Forelimb muscle (tissue), 1 donor: ENCODE results near the gene TMTC1. TPM values are rescaled to one million over a fixed set of nuclear protein-coding genes. Genes with fewer than 3 reads are reported as not detected.
"Not testable (repeated sequence)": the region's sequence is repeated elsewhere in the genome, so short reads cannot be mapped to it uniquely, and the experiment has no call there.

Experiments
- DNase-seq: peaks from one replicate; pipeline ENCODE4 v3.0.0-alpha.2; 2013; ENCODE audit warnings: low read depth
- polyA plus RNA-seq: library from polyadenylated mRNA; unstranded; fragments of 120-200 nt; gene quantifications from one replicate; pipeline ENCODE4 v1.2.1, GENCODE V29; 2013; ENCODE audit not compliant: insufficient read length

The TMTC1 gene
- 43.9 TPM for polyA plus RNA-seq

DNA sequence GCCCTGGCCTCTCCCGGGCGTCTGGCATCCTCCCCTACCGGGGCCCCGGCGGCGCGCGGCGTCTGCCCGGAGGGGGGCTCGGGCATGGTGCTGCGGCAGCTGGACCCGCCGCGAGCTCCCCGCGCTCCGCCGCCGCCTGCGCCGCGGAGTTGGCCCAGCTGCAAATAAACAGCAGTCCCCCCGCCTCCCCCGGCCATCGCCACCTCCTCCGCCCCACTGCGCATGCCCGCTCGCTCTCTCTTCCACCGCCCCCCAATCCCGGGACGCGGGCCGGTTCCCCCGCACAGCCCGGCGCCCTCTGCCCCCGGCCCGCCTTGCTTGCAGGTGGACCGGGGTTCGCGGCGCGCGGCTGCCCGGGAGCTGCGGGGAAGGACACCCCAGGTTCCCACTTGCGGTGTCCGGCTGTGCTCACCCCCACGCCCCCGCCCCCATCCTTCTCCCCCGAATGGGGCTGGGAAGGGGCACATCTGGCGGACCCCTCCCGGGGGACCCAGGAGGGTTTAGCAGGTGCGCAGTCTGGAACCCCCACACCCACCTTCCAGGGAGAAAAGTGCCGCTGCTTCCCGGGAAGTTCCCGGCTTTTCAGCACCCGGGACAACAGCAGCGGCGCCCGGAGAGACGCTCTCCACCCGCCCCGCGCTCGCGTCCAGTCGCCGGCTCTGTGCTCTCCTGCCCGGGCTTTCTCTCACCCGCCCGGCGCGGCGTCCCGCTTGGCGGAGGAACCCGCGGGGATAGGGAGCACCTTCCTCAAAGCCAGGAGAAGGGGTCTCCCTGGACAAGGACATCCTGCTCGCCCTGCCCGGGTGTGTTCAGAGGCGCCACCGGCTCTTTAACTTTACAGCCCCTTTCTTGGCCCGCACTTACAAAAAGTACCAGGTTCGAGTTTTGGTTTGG lies at the start of gene TMTC1:
TMTC1 (minus strand) TSS at position 170 of the 894 bp plus-strand sequence. CDS start 191 bp downstream, outside the sequence.
- no peak for DNase-seq

- DNase-seq = no peak
Measured at GRCh38 chr12:29831173-29831572, 47.4 kb upstream of the TMTC1 start.

DNA sequence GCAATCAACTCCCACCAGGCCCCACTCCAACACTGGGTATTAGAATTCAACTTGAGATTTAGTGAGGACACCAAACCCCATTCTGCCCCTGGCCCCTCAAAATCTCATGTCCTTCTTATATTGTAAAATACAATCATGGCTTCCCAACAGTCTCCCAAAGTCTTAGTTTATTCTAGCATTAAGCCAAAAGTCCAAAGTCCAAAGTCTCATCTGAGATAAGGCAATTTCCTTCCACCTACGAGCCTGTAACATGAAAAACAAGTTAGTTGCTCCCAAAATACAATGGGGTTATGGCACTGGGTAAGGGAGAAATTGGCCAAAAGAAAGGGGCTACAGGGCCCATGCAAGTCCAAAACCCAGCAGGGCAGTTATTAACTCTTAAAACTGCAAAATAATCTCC lies 46.6 kb upstream of the TMTC1 start:
- no peak for DNase-seq

GRCh38 chr12:29818916-29819623 lies 35.3 kb upstream of the TMTC1 start:
- peak; percentile 52 for DNase-seq

- DNase-seq = no peak
Measured at GRCh38 chr12:29816874-29817725, 33.4 kb upstream of the TMTC1 start.

- DNase-seq = not testable (repeated sequence)
Measured at GRCh38 chr12:29809616-29810361, 26.0 kb upstream of the TMTC1 start.

DNA sequence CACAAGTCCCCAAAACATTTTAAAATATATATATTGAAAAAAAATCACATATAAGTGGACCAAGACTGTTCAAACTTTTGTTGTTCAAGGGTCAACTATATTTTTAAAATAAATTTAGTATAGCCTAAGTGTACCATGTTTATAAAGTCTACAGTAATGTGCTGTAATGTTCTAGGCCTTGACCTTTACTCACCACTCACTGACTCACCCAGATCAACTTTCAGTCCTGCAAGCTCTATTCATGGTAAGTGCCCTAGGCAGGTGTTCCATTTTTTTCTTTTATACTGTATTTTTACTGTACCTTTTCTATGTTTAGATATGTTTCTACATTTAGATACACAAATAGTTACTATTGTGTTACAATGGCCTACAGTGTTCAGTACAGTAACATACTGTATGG lies 23.4 kb upstream of the TMTC1 start:
- DNase-seq = no peak

GRCh38 chr12:29804019-29804418 lies 20.3 kb upstream of the TMTC1 start:
- no peak for DNase-seq

DNA sequence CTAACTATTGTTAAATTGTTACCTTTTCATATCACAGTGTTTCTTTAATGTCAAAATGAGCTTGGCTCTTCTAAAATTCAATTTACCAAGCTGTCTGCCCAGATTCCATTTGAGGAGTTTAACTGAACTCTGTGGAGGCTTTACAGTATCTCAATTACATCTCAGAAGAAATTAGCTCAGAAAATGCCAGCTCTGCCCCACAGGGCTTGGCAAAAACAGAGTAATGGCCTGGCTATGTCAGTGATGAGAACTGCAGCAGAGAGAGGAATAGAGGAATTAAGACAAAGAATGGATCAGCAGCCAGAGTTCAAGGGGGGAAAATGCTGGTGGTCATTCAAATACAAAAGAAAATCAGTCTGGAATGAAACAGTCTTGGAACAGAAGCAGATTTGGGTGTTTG lies 15.8 kb upstream of the TMTC1 start:
- no peak for DNase-seq

DNA sequence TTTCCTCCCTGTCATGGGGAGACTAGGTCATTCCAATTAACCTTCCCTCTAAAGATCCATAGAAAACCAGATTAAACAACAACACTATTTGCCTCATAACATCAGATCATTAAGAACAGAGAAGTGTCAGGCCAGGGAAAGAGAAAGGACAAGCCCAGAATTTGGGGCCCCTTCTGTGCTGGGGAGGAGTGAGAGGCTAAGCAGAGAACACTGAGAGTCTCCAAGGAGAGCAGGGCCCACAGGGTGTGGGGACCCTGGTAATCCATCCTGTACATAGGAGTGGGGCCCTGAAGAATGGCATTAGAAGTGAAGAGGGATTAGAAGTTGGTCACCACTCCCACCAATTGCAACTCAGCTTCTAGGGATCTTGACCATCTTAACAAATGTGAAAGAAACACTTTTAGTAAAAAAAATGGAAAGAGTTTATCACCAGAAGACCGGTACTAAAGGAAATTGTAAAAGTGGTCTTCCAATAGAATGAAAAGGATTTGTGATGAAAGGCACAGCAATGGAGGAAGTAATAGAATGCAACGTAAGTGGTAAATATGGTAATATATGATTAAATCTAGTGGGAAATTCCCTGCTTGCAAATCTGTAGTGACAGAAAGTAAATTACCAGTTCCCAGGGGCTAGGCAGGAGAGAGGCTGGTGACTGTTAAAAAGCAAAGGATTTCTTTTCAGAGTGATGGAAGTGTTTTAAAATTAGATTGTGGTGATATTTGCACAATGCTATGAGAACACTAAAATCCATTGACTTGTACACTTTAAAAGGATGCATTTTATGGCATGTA lies 14.0 kb upstream of the TMTC1 start:
- DNase-seq = no peak

DNA sequence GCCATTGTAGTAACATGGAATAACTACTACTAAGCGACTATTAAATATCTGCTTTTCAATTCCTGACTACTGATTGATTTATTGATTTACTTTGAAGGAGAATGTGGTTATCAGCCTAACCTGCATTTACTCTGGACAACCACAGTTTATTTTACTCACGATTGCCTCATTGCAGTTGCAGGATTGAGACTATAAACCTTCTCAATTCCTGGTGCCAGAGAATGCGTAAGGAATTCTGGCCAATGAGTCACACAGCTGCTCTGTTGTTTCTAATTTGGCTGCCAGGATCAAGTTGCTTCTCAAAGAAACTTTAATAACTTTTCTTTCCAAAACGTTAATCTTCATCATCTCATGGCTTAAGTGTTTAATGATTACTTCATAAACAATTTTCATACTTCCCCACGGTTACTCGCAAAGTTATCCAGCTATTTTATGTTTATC lies 13.1 kb upstream of the TMTC1 start:
- peak; percentile 70 for DNase-seq

GRCh38 chr12:29795715-29796114 lies 12.0 kb upstream of the TMTC1 start:
- no peak for DNase-seq

DNA sequence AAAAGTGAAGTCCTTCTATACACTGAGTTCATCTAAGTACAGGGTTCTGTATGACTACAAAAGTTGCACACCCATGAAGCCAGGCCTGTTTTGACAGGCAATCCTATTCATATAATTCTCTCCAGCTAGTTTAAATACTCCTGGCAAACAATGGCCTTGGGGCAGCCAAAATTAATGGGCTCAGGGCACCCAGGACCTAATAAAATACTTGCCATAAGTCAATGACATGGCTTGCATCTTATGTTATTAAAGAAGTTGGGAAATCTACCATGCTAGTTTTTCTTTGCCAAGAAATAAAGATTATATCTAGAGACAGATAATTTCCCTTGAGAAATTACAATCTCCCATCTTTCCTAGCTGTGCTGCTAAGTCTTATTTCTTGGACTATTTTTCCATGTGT lies 11.1 kb upstream of the TMTC1 start:
- no peak for DNase-seq

GRCh38 chr12:29792853-29793252 lies 9.1 kb upstream of the TMTC1 start:
- no peak for DNase-seq

DNA sequence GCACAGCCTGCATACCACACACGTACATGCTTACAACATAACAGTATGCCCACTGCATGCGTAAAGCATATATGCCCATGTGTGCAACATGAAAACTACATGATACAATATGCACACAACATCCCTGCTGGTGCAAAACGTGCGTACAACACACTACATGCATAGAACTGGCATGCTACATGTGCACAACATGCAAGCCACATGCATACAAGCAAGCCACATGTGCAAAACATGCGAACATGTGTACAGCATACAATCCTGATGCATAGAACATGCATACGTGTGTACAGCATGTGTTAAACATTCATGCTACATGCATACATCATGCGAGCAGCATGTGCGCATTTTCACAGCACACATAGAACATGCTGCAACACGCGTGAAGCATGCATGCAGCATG lies 8.4 kb upstream of the TMTC1 start:
- DNase-seq = no peak

GRCh38 chr12:29782871-29783772 lies 620 bp downstream of the TMTC1 start:
- DNase-seq = no peak

DNA sequence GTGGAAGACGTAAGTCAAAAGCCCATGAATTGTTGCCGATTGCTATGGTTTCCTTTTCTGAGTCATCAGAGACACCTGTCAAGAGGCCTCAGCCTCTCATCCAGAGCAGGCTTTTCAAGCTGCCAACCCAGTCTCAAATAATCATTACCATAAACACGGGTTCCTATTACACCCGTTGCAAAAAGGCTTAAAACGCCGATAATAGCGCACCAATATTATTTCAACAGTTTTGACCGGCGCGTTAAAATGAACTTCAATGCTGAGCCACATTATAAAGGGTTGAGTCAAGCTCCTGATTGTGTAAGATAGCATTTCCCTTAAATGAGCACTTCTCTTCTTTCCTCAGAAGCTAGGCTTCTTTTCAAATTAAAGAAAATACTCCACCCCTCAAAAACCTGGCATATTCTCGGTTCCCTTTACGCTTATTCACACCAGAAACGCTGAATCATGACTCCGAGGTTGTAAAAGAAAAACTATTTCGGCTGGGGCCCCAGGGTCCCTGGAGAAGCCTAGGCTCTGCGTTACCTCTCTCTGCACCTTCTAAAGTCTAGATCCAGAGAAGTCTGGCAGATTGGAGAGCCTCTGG lies 1.4 kb downstream of the TMTC1 start:
- DNase-seq = no peak

DNA sequence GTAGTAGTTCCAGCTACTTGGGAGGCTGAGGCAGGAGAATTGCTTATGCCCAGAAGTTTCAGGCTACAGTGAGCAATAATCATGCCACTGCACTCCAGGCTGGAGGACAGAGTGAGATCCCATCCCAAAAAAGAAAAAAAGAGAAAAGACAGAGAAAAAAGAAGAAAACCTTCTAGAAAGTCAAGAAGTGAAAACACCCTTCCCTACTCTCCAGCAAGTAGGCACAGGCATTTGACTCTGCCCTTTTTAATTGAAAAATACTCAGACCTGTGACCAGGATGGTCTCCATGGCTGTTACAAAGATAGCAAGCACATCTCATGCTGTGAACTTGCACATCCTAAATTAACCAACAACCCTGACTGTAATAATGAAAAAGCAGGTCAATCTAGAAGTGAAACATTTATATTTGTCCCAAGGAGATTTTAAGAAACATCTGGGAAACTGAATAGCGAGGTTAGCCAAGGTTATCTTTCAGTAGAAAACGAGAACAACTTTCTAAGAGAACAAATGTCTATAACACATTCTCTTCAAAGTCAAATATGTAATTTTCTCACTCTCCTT lies 2.0 kb downstream of the TMTC1 start:
- DNase-seq = no peak

DNA sequence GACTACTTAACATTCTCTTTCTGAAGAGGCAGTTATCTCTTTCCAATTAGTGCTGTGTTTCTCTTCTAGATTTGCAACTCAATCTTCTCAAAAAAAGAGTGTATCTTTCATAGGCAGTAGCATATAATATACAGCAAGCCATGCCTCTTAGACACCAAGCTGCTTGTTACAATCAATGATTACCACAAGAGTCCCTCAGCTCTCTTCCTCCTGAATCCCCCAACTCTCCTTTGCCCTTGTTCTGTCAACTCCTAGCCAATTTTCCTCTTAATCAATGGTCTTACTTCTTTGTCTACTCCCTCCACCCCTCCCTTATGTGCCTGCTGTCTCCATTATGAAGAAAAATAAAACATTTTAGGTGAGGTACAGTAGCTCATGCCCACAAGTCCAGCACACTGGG lies 2.6 kb downstream of the TMTC1 start:
- DNase-seq = no peak
